Fibroblast of villous mesenchyme (primary cell): ENCODE measurements around the gene PKIG. TPM values are rescaled to one million over a fixed set of nuclear protein-coding genes. Genes with fewer than 3 reads are reported as not detected.

ENCODE experiments used
- DNase-seq: peaks from one replicate; pipeline ENCODE4 v3.0.0-alpha.2; 2010; ENCODE audit warnings: low read depth
- H3K4me3 ChIP-seq: 2 replicates; pipeline ENCODE4 v1.5.1; 2011; ENCODE audit warnings: low read depth, mild to moderate bottlenecking, low read length
- CTCF ChIP-seq: IDR thresholded peaks from 2 replicates; pipeline ENCODE4 v1.5.1; 2012; ENCODE audit warnings: low read depth, mild to moderate bottlenecking, low read length; ENCODE audit not compliant: insufficient read depth
- total RNA-seq: library from RNA; depleted of rRNA; stranded (reverse); fragments of >200 nt; gene quantifications from 2 replicates; pipeline ENCODE4 v1.2.3, GENCODE V29; 2012

PKIG gene
- total RNA-seq, 1 donor: 160 TPM

GRCh38 chr20:44648068-44648467 lies 65.7 kb downstream of the PKIG start:
- no peak for TF ChIP-seq CTCF
- DNase-seq: no peak
- no peak overlapping the region for H3K4me3 ChIP-seq

DNA sequence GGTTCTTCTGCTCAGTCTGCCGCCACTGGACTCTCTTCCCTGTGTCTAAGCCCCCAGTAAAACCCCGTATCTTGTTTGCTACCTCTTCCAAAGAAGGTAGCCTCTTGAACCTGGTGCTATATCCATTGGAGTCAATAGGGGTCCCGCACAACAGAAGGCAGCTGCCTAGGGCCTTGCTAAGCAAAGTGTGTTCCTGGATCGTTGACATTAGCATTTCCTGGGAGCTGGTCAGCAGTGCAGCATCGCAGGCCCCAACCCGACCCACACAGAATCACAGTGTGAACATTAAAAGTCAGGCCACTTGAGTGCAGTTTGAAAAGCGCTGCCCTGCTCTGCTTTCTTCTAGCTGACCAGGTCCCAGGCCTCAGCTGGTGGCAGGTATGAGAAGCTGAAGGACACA lies 66.2 kb downstream of the PKIG start:
- TF ChIP-seq CTCF: no peak
- DNase-seq: no peak

GRCh38 chr20:44649126-44649525 lies 66.7 kb downstream of the PKIG start:
- no peak for TF ChIP-seq CTCF
- H3K4me3 ChIP-seq: no peak overlapping the region
- DNase-seq: no peak

More for the DNA sequence above, 66.2 kb downstream of the PKIG start:
- no peak overlapping the region for H3K4me3 ChIP-seq

GRCh38 chr20:44649976-44650375 lies 67.6 kb downstream of the PKIG start:
- no peak for DNase-seq
- TF ChIP-seq CTCF: no peak
- no peak overlapping the region for H3K4me3 ChIP-seq

DNA sequence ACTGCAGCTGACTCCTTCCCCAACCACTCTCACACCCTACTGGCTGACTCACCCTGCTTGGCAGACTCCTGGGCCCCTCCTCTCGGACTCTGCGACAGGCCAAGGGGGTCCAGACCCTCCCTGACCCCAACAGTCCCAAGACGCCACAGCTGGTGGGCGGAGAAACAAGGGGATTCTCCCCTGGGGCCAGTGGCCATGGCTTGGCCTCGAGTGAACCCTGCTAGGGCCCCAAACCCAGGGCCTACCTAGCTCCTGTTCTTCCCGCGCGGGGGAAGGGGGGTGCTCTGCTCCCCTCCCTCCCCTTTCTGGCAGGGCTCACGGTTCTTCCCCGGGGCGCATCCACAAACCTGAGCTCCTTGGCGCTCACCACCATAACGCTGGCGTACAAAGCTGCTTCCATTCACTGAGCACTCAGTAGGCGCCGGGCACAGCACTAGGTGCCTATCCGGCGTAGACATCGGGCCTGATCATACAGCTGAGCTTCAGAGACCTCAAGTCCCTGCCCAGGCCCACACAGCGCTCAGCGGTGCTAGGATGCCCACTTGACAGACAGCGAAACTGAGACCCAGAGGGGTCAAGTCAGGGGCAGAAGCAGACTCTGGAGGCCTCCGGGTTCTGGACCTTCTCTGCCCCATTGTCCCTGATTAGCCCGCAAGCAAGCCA lies 68.5 kb downstream of the PKIG start:
- no peak for DNase-seq
- H3K4me3 ChIP-seq: peak overlapping the region; percentile 76
- no peak for TF ChIP-seq CTCF

- no peak for DNase-seq
- TF ChIP-seq CTCF: no peak
- peak overlapping the region; percentile 76 for H3K4me3 ChIP-seq
Measured at GRCh38 chr20:44651434-44651683, 69.0 kb downstream of the PKIG start.
